DMS114 treated with DMSO at 0.1 percent for 48 hours (cell line): ENCODE measurements around the gene KRTAP9-4.
"Not testable (repeated sequence)": the region's sequence is repeated elsewhere in the genome, so short reads cannot be mapped to it uniquely, and the experiment has no call there.

Source experiments
- DNase-seq: peaks from one replicate; lab custom pipeline; 2025; ENCODE audit not compliant: unreplicated experiment; lab: John Stamatoyannopoulos, UW

The KRTAP9-4 gene, protein sequence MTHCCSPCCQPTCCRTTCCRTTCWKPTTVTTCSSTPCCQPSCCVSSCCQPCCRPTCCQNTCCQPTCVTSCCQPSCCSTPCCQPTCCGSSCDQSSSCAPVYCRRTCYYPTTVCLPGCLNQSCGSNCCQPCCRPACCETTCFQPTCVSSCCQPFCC

DNA sequence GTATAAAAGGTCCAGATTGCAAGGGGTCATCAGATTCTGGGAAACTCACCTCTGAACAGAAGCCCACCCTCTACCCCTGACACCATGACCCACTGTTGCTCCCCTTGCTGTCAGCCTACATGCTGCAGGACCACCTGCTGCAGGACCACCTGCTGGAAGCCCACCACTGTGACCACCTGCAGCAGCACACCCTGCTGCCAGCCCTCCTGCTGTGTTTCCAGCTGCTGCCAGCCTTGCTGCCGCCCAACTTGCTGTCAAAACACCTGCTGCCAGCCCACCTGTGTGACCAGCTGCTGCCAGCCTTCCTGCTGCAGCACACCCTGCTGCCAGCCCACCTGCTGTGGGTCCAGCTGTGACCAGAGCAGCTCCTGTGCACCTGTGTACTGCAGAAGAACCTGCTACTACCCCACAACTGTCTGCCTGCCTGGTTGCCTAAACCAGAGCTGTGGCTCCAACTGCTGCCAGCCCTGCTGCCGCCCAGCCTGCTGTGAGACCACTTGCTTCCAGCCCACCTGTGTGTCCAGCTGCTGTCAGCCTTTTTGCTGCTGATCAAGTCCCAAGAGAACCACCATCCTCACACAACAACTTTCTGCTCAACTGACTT, at the start of gene KRTAP9-4:
Gene KRTAP9-4 (plus strand): TSS at position 51 of the 604 bp plus-strand sequence. CDS start 34 bp downstream, at position 85.
- DNase-seq, result not testable (repeated sequence)

DNA sequence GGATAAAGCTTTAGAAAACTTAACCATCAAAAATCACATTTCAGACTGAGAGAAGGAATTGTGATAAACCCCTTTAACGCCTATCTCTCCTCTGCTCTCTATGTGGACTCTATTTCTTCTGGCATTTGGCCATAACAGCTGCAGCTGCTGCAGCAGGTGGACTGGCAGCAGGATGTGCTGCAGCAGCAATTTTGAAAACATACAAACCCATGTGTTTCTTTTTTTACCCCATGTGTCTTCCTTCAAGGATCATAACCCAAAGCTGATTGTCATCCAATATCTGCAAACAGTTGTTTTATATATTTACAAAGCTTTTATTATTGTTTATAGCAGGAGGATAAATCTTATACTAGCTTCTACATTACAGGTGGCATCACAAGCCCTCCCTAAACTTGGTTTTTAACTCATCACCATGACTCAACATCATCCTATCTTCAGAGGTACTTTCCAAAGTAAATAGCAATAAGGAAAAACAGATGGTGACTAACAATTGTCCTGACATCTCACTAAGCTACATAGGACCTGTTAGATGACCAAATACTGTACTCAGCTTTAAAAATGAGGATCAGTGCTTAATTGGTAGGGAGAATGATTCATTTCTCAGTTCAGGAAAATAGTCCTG, 37.5 kb upstream of the KRTAP9-4 start:
- DNase-seq, result no peak

DNA sequence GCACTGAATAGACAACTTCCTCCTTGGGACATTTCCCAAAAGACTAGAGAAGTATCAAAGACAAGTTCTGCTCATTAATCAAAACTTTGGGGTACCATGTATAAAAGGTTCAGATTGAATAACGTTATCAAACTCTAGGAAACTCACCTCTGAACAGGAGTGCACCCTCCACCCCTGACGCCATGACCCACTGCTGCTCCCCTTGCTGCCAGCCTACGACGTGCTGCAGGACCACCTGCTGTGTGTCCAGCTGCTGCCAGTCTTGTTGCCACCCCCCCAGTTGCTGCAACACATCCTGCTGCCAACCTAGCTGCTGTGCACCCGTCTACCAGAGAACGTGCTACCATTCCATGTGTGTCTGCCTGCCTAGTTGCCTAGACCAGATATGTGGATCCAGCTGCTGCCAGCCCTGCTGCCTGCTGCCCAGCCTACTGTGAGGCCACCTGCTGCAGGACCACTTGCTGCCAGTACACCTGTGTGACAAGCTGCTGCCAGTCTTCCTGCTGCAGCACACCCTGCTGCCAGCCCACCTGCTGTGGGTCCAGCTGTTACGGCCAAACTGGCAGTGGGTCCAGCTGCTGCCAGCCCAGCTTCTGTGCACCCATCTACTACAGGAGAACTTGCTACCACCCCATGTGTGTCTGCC, 36.8 kb upstream of the KRTAP9-4 start:
- DNase-seq, result no peak

DNA sequence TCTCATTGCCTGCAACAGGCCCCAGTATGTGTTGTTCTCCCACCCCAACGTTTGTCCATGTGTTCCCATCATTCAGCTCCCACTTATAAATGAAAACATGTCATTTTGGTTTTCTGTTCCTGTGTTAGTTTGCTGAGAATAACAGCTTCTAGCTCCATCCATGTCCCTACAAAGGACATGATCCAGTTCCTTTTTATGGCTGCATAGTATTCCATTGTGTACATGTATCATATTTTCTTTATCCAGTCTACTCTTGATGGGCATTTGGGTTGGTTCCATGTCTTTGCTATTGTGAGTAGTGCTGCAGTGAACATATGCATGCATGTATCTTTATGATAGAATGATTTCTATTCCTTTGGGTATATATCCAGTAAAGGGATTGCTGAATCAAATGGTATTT, 33.8 kb upstream of the KRTAP9-4 start:
- DNase-seq, result no peak

DNA sequence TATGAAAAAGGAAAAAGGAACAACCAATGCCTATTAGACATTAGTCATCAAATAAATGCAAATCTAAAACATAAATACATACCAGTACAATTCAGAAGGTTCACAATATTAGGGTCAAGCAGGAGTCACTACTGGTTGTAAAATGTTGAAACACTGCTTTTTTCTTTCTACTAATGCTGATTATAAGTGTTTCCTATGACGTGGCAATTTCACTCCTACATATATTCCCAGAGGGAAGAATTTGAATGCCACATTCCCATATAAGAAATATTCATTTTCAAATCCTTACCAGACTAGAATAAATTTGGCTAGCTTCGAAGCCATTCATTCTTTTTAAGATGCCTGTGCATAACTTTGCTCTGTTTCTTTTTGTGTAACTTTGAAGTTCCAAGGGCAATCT, 25.7 kb upstream of the KRTAP9-4 start:
- DNase-seq, result no peak

DNA sequence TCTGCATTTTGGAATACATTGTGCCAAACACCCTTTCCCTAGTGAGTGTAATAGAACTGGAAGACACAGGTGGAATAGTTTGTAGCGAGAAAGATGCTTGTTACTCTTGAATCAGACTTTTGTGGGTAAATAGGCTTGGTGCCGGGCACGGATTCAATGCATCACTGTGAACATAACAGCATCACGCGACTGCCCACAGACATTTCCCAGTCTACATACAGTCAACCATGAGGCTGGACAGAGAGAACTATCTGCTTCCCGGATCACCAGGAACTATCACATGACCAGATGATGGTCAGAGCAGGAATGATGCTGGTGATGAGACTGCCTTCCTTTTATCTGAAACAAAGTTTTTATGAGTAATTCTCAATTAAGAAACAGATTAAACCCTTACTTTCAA, 23.4 kb upstream of the KRTAP9-4 start:
- no peak for DNase-seq

DNA sequence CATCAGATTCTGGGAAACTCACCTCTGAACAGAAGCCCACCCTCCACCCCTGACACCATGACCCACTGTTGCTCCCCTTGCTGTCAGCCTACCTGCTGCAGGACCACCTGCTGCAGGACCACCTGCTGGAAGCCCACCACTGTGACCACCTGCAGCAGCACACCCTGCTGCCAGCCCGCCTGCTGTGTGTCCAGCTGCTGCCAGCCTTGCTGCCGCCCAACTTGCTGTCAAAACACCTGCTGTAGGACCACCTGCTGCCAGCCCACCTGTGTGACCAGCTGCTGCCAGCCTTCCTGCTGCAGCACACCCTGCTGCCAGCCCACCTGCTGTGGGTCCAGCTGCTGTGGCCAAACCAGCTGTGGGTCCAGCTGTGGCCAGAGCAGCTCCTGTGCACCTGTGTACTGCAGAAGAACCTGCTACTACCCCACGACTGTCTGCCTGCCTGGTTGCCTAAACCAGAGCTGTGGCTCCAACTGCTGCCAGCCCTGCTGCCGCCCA, 22.8 kb upstream of the KRTAP9-4 start, which contains the start of gene KRTAP9-2:
Gene KRTAP9-2 (plus strand): TSS at position 51 of the 498 bp plus-strand sequence. CDS start 7 bp downstream, at position 58.
- DNase-seq, result not testable (repeated sequence)

DNA sequence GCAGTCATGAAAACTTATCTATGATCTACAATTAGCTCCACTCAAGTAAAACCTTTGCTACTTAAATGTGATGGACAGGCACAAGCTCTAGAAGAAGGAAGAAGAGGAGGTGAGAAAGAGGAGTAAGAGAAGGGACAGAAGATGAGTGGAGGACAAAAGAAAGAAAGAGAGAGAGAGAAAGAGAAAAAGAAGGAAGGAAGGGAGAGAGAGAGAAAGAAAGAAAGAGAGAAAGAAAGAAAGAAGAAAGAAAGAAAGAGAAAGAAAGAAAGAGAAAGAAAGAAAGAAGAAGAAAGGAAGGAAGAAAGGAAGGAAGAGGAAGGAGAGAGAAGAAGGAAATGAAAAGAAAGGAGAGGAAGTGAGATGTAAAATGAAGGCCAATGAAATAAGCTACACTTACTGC, 19.4 kb upstream of the KRTAP9-4 start:
- DNase-seq, result no peak

DNA sequence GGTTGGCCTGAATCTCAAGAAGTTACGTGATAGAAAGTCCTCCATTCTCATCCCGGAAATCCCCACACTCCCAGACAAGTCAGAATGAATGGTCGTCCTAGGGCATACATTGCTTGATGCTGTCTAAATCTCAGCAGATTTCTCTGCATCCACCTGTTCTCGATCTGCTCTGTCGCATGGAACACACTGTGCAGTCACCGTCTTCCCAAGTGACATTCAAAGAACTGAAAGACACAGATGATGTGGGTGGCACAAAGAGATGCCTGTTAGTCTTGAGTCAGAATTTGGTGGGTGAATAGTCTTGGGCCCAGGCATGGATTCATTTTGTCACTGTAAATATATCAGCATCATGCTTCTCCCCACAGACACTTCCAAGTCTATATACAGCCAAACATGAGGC, 17.8 kb upstream of the KRTAP9-4 start:
- no peak for DNase-seq

DNA sequence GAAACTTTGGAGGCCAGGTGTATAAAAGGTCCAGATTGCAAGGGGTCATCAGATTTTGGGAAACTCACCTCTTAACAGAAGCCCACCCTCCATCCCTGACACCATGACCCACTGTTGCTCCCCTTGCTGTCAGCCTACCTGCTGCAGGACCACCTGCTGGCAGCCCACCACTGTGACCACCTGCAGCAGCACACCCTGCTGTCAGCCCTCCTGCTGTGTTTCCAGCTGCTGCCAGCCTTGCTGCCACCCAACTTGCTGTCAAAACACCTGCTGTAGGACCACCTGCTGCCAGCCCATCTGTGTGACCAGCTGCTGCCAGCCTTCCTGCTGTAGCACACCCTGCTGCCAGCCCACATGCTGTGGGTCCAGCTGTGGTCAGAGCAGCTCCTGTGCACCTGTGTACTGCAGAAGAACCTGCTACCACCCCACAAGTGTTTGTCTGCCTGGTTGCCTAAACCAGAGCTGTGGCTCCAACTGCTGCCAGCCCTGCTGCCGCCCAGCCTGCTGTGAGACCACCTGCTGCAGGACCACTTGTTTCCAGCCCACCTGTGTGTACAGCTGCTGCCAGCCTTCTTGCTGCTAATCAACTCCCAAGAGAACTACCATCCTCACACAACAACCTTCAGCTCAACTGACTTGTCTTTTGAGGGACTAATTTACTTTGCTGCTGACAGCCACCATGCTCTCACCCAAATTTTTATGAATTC, 16.9 kb upstream of the KRTAP9-4 start, which contains the start of gene KRTAP9-3:
Gene KRTAP9-3 (plus strand): TSS at position 51 of the 707 bp plus-strand sequence. CDS start 53 bp downstream, at position 104.
- DNase-seq, result not testable (repeated sequence)

DNA sequence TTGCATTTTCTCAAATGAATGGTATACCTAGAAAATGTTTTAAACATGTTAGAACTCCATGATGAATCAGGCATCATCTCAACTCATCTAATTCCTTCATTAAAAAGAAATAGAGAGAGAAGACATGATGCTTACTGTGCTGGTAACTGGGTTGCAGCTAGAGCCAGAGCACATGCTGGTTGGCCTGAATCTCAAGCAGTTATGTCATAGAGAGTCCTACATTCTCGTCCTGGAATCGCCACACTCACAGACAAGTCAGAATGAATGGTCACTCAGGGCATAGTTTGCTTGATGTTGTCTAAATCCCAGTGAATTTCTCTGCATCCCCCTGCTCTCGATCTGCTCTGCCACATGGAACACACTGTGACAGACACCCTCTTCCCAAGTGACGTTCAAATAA, 12.4 kb upstream of the KRTAP9-4 start:
- DNase-seq, result not testable (repeated sequence)

DNA sequence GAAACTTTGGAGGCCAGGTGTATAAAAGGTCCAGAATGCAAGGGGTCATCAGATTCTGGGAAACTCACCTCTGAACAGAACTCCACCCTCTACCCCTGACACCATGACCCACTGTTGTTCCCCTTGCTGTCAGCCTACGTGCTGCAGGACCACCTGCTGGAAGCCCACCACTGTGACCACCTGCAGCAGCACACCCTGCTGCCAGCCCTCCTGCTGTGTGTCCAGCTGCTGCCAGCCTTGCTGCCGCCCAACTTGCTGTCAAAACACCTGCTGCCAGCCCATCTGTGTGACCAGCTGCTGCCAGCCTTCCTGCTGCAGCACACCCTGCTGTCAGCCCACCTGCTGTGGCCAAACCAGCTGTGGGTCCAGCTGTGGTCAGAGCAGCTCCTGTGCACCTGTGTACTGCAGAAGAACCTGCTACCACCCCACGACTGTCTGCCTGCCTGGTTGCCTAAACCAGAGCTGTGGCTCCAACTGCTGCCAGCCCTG, 11.5 kb upstream of the KRTAP9-4 start, which contains the start of gene KRTAP9-8:
Gene KRTAP9-8 (plus strand): TSS at position 51 of the 489 bp plus-strand sequence. CDS start 53 bp downstream, at position 104.
- DNase-seq, result not testable (repeated sequence)

DNA sequence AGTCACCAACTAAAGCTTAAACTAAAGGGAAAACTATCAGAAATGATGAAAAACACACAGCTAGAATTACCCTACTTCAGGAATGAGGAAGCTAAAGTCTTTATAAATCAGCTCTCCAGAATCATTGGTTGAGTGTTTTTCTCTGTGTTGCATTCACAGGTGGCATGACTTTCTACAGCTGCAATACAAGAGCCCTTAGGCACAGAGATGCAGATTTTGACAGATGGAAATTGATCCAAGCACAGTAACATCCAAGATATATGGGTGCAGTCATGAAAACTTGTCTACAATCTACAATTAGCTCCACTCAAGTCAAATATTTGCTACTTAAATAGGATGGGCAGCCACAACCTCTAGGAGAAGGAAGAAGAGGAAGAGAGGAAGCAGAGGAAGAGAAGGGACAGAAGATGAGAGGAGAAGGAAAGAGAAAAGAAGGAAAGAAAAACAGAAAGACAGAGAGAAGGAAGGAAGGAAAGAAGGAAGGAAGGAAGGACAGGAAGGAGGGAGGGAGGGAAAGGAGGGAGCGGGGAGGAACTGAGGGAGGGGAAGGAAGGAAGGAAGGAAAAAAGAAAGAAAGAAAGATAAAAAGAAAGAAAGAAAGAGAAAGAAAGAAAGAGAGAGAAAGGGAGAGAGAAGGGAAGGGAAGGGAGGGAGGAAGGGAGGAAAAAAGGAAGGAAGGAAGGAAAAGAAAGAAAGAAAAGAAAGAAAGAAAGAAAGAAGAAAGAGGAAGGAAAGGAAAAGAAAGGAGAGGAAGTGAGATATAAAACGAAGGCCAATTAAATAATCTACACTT, 2.3 kb upstream of the KRTAP9-4 start:
- not testable (repeated sequence) for DNase-seq

DNA sequence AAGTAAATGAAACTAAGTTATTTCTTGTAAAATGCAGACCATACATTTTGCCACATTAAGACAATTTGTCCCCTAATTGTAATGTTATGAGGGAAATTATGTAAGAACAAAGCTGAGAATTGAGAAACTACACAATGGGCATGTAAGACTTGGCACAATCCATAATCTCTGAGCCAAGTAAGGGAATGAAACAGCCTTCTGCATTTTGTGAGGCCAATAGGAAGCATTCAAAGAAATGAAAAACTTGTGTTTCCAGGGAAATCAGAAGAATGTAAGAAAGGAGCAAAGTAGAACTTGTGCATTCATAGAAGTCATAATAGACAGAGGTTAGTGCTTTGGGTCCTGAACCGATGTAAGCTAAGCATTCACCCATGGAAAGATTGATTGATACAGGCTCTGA, 1.8 kb downstream of the KRTAP9-4 start:
- DNase-seq, result no peak

DNA sequence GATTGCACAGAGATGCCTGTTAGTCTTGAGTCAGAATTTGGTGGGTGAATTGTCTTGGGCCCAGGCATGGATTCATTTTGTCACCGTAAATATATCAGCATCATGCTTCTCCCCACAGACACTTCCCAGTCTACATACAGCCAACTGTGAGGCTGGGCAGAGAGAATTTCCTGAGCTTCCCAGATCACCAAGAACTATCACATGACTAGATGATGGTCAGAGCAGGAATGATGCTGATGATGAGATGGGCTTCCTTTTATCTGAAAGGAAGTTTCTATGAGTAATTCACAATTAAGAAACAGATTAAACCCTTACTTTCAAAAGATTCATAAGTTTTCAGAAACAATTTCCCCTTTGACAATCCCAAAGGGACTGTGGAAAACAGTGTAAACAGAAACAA, 5.4 kb downstream of the KRTAP9-4 start:
- no peak for DNase-seq

DNA sequence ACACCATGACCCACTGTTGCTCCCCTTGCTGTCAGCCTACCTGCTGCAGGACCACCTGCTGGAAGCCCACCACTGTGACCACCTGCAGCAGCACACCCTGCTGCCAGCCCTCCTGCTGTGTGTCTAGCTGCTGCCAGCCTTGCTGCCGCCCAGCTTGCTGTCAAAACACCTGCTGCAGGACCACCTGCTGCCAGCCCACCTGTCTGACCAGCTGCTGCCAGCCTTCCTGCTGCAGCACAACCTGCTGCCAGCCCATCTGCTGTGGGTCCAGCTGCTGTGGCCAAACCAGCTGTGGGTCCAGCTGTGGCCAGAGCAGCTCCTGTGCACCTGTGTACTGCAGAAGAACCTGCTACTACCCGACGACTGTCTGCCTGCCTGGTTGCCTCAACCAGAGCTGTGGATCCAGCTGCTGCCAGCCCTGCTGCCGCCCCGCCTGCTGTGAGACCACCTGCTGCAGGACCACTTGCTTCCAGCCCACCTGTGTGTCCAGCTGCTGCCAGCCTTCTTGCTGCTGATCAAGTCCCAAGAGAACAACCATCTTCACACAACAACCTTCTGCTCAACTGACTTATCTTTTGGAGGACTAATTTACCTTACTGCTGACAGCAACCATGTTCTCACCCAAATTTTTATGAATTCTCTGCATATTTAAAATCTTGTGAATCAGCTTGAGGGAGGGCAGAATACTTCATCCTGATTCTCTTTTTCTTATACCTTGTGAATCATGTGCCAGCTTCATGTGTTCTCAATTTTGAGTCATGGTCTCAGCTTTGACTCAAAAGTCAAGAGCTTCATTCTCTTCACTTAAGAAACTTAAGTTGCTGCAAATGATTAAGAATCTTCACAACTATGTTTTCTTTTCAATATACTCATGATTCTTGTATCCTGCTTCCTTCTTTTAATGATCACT, 6.1 kb downstream of the KRTAP9-4 start, which contains the start of gene KRTAP9-9:
Gene KRTAP9-9 (plus strand): TSS at position 4 of the 910 bp plus-strand sequence.
- not testable (repeated sequence) for DNase-seq

DNA sequence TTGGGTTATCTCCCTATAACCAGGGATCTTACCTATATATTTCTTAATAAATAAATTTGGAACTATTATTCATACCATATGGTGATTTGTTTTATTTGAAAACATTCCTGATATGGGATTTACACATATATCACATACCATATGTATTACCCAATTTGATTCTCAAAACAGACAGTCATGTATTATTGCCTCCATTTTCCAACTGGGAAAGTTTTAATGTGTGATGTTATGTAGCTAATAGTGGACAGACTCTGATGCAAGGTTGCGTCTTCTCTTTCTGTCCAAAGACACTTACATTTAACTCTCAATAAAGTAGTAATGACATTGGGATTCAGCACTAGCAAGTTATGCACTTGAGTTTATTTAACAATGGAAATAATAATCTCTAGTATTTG, 6.8 kb downstream of the KRTAP9-4 start:
- DNase-seq, result no peak

DNA sequence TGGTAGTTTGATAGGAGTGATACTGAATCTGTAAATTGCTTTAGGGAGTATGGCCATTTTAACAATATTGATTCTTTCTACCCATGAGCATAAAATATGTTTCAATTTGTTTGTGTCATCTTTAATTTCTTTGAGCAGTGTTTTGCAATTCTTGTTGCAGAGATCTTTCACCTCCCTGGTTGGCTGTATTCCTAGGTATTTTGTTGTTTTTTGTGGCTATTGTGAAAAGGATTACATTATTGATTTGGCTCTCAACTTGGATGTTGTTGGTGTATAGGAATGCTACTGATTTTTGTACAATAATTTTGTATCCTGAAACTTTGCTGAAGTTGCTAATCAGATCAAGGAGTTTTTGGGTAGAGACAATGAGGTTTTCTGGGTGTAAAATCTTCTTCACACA, 8.9 kb downstream of the KRTAP9-4 start:
- no peak for DNase-seq

DNA sequence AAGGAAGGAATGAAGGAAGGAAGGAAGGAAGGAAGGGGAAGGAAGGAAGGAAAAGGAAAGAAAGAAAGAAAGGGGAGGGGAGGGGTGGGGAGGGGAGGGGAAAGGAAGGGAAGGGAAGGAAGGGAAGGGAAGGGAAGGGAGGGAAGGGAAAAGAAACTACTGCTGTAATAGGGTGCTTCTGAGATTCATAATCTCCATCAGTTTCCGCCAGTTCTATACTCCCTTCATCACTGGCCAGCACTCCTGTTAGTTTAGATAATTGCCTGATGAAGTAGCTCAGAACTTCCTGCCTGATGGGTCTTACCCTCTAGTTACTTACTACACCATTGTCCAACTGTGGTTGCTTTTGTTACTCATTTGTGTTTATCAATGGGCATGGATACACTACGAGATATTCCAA, 13.7 kb downstream of the KRTAP9-4 start:
- DNase-seq, result no peak
